HepG2 (cell line): ENCODE results near the gene INTS15. TPM values are rescaled to one million over a fixed set of nuclear protein-coding genes. Genes with fewer than 3 reads are reported as not detected.
A peak's percentile ranks its signal among the peaks of the same experiment; 100 is the strongest.

Experiments
- CENPT ChIP-seq: sonication (generic); formaldehyde crosslinking; IDR thresholded peaks from 2 replicates; pipeline ENCODE4 v1.8.0; 2022; ENCODE audit warnings: low read depth, mild to moderate bottlenecking, moderate library complexity, missing genetic modification reagents
- GTF3A ChIP-seq: sonication (generic); formaldehyde crosslinking; conservative IDR thresholded peaks from 2 replicates; pipeline ENCODE4 v1.4.0; 2020; ENCODE audit warnings: mild to moderate bottlenecking, missing genetic modification reagents
- JARID2 ChIP-seq: sonication (generic); formaldehyde crosslinking; IDR thresholded peaks from 2 replicates; pipeline ENCODE4 v1.8.1; 2023; ENCODE audit warnings: missing genetic modification reagents, inconsistent platforms; ENCODE audit not compliant: insufficient replicate concordance
- KAT2B ChIP-seq: fragments of 150-350 bp; IDR thresholded peaks from 2 replicates; pipeline ENCODE4 v1.6.1; 2014; ENCODE audit warnings: low read depth, low read length, borderline replicate concordance
- ZFP36L1 ChIP-seq: sonication (generic); formaldehyde crosslinking; IDR thresholded peaks from 2 replicates; pipeline ENCODE4 v1.8.0; 2022; ENCODE audit warnings: mild to moderate bottlenecking, missing genetic modification reagents, moderate library complexity
- ZNF253 ChIP-seq: sonication (generic); formaldehyde crosslinking; IDR thresholded peaks from 2 replicates; pipeline ENCODE4 v1.8.0; 2022; ENCODE audit warnings: mild to moderate bottlenecking, missing genetic modification reagents, borderline replicate concordance
- polyA plus RNA-seq, 8 experiments: library from polyadenylated mRNA; depleted of rRNA in 3 of 8; stranded (reverse) in 7 of 8; unstranded in 1 of 8; fragments of >200 nt; fragmentation: Illumina TruSeq in 4 of 8; extraction: Trizol in 4 of 8; gene quantifications; 2 replicates each; pipeline versions ENCODE4 v1.2.1 to v1.2.3, GENCODE V29; 2011 to 2016; ENCODE audit warnings: low read depth in 4 of 8, missing spikeins in 1 of 8, mixed read lengths in 1 of 8; ENCODE audit not compliant: insufficient read depth in 1 of 8
- total RNA-seq, 5 experiments: library from RNA; depleted of rRNA; stranded (reverse); fragments of >200 nt; fragmentation: Illumina TruSeq; extraction: Trizol; gene quantifications; 2 replicates each; pipeline ENCODE4 v1.2.3, GENCODE V29; 2016; ENCODE audit warnings: low read depth in 1 of 5
- TF ChIP-seq, protein P1 (sequence below): IDR thresholded peaks from 2 replicates; pipeline ENCODE4 v1.6.1; 2016; ENCODE audit warnings: mild to moderate bottlenecking
- TF ChIP-seq, protein P2 (sequence below): sonication (generic); formaldehyde crosslinking; IDR thresholded peaks from 2 replicates; pipeline ENCODE4 v1.4.0; 2020; ENCODE audit warnings: missing genetic modification reagents, borderline replicate concordance
- TF ChIP-seq, protein P3 (sequence below): sonication (generic); formaldehyde crosslinking; IDR thresholded peaks from 2 replicates; pipeline ENCODE4 v1.4.0; 2020; ENCODE audit warnings: missing genetic modification reagents
- TF ChIP-seq, protein P4 (sequence below): sonication (generic); formaldehyde crosslinking; IDR thresholded peaks from 2 replicates; pipeline ENCODE4 v1.8.1; 2023; ENCODE audit warnings: mild to moderate bottlenecking, missing genetic modification reagents
- TF ChIP-seq, protein P5 (sequence below), 2 experiments: IDR thresholded peaks; 2 replicates each; pipeline ENCODE4 v1.6.1; 2011 to 2012; ENCODE audit warnings: low read length in 2 of 2, borderline replicate concordance in 1 of 2, low read depth in 1 of 2, mild to moderate bottlenecking in 1 of 2, moderate library complexity in 1 of 2

INTS15 gene
- total and polyA plus RNA-seq, 2 of the 13 experiments (the other 11 are each of a cell fraction or from before 2014, with no cell fraction given) = 16.3 to 25.7 TPM

DNA sequence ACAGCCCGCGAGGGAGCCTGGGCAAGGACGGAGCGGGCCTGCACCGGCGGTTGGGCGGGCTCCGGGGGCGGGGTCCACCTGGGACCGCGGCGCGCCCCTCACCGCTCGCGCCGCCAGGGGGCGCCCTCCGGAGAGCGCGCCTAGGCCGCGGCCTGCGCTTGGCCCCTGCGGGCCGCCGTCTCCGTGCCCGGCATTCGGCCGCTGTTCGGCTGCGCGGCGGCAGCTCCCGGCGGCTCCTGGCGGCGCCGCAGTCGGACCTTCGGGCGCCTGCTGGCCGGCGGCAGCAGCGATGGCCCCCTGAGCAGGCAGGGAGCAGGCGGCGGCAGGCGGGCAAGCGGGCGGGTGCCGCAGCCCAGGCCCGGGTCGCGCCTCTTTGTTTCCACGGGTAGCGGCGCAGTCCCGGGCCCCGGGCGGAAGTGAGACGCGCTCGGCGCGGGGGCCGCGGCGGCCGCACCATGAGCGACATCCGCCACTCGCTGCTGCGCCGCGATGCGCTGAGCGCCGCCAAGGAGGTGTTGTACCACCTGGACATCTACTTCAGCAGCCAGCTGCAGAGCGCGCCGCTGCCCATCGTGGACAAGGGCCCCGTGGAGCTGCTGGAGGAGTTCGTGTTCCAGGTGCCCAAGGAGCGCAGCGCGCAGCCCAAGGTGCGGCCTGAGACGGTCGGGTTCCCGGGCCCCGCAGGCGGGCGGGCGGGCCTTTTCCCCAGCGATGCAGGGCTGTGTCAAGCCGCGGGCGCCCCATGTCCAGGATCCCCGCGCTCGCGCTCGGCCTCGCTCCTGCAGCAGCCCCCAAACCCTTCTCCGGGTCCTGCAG lies at the start of gene INTS15 (continued):
- TF ChIP-seq, protein P1, sequence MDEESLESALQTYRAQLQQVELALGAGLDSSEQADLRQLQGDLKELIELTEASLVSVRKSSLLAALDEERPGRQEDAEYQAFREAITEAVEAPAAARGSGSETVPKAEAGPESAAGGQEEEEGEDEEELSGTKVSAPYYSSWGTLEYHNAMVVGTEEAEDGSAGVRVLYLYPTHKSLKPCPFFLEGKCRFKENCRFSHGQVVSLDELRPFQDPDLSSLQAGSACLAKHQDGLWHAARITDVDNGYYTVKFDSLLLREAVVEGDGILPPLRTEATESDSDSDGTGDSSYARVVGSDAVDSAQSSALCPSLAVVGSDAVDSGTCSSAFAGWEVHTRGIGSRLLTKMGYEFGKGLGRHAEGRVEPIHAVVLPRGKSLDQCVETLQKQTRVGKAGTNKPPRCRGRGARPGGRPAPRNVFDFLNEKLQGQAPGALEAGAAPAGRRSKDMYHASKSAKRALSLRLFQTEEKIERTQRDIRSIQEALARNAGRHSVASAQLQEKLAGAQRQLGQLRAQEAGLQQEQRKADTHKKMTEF (CRISPR knock-in tag) = no peak
- TF ChIP-seq GTF3A (CRISPR knock-in tag) (no peak), ZNF253 (no peak), ZFP36L1 (CRISPR knock-in tag) (no peak), CENPT (CRISPR knock-in tag) (0 out of 2 replicates have a peak, but pooled peaks have one; percentile 51), JARID2 (no peak), KAT2B (no peak)
- TF ChIP-seq, protein P2, sequence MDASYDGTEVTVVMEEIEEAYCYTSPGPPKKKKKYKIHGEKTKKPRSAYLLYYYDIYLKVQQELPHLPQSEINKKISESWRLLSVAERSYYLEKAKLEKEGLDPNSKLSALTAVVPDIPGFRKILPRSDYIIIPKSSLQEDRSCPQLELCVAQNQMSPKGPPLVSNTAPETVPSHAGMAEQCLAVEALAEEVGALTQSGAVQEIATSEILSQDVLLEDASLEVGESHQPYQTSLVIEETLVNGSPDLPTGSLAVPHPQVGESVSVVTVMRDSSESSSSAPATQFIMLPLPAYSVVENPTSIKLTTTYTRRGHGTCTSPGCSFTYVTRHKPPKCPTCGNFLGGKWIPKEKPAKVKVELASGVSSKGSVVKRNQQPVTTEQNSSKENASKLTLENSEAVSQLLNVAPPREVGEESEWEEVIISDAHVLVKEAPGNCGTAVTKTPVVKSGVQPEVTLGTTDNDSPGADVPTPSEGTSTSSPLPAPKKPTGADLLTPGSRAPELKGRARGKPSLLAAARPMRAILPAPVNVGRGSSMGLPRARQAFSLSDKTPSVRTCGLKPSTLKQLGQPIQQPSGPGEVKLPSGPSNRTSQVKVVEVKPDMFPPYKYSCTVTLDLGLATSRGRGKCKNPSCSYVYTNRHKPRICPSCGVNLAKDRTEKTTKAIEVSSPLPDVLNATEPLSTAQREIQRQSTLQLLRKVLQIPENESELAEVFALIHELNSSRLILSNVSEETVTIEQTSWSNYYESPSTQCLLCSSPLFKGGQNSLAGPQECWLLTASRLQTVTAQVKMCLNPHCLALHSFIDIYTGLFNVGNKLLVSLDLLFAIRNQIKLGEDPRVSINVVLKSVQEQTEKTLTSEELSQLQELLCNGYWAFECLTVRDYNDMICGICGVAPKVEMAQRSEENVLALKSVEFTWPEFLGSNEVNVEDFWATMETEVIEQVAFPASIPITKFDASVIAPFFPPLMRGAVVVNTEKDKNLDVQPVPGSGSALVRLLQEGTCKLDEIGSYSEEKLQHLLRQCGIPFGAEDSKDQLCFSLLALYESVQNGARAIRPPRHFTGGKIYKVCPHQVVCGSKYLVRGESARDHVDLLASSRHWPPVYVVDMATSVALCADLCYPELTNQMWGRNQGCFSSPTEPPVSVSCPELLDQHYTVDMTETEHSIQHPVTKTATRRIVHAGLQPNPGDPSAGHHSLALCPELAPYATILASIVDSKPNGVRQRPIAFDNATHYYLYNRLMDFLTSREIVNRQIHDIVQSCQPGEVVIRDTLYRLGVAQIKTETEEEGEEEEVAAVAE (CRISPR knock-in tag) = no peak
- TF ChIP-seq, protein P3, sequence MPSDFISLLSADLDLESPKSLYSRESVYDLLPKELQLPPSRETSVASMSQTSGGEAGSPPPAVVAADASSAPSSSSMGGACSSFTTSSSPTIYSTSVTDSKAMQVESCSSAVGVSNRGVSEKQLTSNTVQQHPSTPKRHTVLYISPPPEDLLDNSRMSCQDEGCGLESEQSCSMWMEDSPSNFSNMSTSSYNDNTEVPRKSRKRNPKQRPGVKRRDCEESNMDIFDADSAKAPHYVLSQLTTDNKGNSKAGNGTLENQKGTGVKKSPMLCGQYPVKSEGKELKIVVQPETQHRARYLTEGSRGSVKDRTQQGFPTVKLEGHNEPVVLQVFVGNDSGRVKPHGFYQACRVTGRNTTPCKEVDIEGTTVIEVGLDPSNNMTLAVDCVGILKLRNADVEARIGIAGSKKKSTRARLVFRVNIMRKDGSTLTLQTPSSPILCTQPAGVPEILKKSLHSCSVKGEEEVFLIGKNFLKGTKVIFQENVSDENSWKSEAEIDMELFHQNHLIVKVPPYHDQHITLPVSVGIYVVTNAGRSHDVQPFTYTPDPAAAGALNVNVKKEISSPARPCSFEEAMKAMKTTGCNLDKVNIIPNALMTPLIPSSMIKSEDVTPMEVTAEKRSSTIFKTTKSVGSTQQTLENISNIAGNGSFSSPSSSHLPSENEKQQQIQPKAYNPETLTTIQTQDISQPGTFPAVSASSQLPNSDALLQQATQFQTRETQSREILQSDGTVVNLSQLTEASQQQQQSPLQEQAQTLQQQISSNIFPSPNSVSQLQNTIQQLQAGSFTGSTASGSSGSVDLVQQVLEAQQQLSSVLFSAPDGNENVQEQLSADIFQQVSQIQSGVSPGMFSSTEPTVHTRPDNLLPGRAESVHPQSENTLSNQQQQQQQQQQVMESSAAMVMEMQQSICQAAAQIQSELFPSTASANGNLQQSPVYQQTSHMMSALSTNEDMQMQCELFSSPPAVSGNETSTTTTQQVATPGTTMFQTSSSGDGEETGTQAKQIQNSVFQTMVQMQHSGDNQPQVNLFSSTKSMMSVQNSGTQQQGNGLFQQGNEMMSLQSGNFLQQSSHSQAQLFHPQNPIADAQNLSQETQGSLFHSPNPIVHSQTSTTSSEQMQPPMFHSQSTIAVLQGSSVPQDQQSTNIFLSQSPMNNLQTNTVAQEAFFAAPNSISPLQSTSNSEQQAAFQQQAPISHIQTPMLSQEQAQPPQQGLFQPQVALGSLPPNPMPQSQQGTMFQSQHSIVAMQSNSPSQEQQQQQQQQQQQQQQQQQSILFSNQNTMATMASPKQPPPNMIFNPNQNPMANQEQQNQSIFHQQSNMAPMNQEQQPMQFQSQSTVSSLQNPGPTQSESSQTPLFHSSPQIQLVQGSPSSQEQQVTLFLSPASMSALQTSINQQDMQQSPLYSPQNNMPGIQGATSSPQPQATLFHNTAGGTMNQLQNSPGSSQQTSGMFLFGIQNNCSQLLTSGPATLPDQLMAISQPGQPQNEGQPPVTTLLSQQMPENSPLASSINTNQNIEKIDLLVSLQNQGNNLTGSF = no peak
- TF ChIP-seq, protein P4, sequence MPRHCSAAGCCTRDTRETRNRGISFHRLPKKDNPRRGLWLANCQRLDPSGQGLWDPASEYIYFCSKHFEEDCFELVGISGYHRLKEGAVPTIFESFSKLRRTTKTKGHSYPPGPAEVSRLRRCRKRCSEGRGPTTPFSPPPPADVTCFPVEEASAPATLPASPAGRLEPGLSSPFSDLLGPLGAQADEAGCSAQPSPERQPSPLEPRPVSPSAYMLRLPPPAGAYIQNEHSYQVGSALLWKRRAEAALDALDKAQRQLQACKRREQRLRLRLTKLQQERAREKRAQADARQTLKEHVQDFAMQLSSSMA (CRISPR knock-in tag) = no peak
- TF ChIP-seq, protein P5, sequence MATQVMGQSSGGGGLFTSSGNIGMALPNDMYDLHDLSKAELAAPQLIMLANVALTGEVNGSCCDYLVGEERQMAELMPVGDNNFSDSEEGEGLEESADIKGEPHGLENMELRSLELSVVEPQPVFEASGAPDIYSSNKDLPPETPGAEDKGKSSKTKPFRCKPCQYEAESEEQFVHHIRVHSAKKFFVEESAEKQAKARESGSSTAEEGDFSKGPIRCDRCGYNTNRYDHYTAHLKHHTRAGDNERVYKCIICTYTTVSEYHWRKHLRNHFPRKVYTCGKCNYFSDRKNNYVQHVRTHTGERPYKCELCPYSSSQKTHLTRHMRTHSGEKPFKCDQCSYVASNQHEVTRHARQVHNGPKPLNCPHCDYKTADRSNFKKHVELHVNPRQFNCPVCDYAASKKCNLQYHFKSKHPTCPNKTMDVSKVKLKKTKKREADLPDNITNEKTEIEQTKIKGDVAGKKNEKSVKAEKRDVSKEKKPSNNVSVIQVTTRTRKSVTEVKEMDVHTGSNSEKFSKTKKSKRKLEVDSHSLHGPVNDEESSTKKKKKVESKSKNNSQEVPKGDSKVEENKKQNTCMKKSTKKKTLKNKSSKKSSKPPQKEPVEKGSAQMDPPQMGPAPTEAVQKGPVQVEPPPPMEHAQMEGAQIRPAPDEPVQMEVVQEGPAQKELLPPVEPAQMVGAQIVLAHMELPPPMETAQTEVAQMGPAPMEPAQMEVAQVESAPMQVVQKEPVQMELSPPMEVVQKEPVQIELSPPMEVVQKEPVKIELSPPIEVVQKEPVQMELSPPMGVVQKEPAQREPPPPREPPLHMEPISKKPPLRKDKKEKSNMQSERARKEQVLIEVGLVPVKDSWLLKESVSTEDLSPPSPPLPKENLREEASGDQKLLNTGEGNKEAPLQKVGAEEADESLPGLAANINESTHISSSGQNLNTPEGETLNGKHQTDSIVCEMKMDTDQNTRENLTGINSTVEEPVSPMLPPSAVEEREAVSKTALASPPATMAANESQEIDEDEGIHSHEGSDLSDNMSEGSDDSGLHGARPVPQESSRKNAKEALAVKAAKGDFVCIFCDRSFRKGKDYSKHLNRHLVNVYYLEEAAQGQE (IDR thresholded peaks at IDR 0.05; ENCODE audit: borderline replicate concordance in 1 of 2, low read depth in 1 of 2, low read length in 2 of 2) = no peak
